ENCODE measurements around the gene SLX4IP.

Gene SLX4IP

GRCh38 chr20:10654250-10654610 is 219.1 kb downstream of the SLX4IP start:
- DNase-seq = no peak

- DNase-seq = no peak
These were observed 219.5 kb downstream of the SLX4IP start for GRCh38 chr20:10654630-10655029.

- no peak for DNase-seq
These were observed 220.9 kb downstream of the SLX4IP start for GRCh38 chr20:10655720-10656669.

GRCh38 chr20:10657453-10657852 is 222.3 kb downstream of the SLX4IP start:
- DNase-seq = no peak

- DNase-seq = no peak
These were observed 223.1 kb downstream of the SLX4IP start for GRCh38 chr20:10658051-10658823.

- DNase-seq = no peak
These were observed 223.9 kb downstream of the SLX4IP start for GRCh38 chr20:10658876-10659632.

- DNase-seq = no peak
These were observed 224.8 kb downstream of the SLX4IP start for GRCh38 chr20:10659651-10660601.

GRCh38 chr20:10660661-10661060 is 225.6 kb downstream of the SLX4IP start:
- no peak for DNase-seq

- DNase-seq = no peak
These were observed 226.2 kb downstream of the SLX4IP start for GRCh38 chr20:10661261-10661660.

GRCh38 chr20:10662151-10662550 is 227.0 kb downstream of the SLX4IP start:
- no peak for DNase-seq

- no peak for DNase-seq
These were observed 227.8 kb downstream of the SLX4IP start for GRCh38 chr20:10662661-10663458.

GRCh38 chr20:10663756-10664155 is 228.7 kb downstream of the SLX4IP start:
- no peak for DNase-seq

- no peak for DNase-seq
These were observed 230.0 kb downstream of the SLX4IP start for GRCh38 chr20:10665027-10665561.

- DNase-seq = no peak
These were observed 230.7 kb downstream of the SLX4IP start for GRCh38 chr20:10665791-10666190.

GRCh38 chr20:10666221-10667076 is 231.3 kb downstream of the SLX4IP start:
- no peak for DNase-seq

- no peak for DNase-seq
These were observed 231.9 kb downstream of the SLX4IP start for GRCh38 chr20:10667077-10667401.

GRCh38 chr20:10667560-10668167 is 232.6 kb downstream of the SLX4IP start:
- DNase-seq = no peak

- no peak for DNase-seq
These were observed 233.7 kb downstream of the SLX4IP start for GRCh38 chr20:10668677-10669368.
